GM12878 (cell line): Measurements from ENCODE around the gene ABL2. TPM values are rescaled to one million over a fixed set of nuclear protein-coding genes. Genes with fewer than 3 reads are reported as not detected.
"Not testable (repeated sequence)": the region's sequence is repeated elsewhere in the genome, so short reads cannot be mapped to it uniquely, and the experiment has no call there.

Experiments used
- ATAC-seq: fragments of 200-7000 bp; cut with Tn5 transposase; 3 replicates; pipeline ENCODE4 v1.9.1; 2020; ENCODE audit warnings: mild to moderate bottlenecking, moderate library complexity
- BruUV-seq: library from RNA; stranded (reverse); fragments of 400-500 nt; replicated peaks from 2 replicates; lab custom pipeline; 2021; lab: Mats Ljungman, UMichigan
- CTCF ChIA-PET: fragments of 300-600 bp; sonication (Branson Sonifier 250); formaldehyde crosslinking; extraction: SDS; loops from one replicate; lab custom pipeline; 2021; ENCODE audit warnings: inconsistent platforms; lab: Yijun Ruan, JAX
- POLR2A ChIA-PET: fragments of 350-600 bp; formaldehyde crosslinking; extraction: SDS; loops from one replicate; lab custom pipeline; 2021; ENCODE audit warnings: inconsistent platforms; lab: Charles Lee
- RAD21 ChIA-PET: fragments of 300-600 bp; sonication (Branson Sonifier 250); formaldehyde crosslinking; loops from one replicate; lab custom pipeline; 2023; ENCODE audit warnings: antibody characterized with exemption; ENCODE audit not compliant: unreplicated experiment; lab: Charles Lee
- SMC1A ChIA-PET: fragments of 300-600 bp; sonication (Branson Sonifier 250); formaldehyde crosslinking; loops from one replicate; lab custom pipeline; 2023; ENCODE audit not compliant: unreplicated experiment, uncharacterized antibody; lab: Charles Lee
- DNase-seq: peaks from one replicate; pipeline ENCODE4 v3.0.0-alpha.2; 2011; ENCODE audit warnings: low read depth, low spot score
- FAIRE-seq: peaks from 3 replicates; lab custom pipeline; 2011; peaks lifted over from hg19 to GRCh38; lab: Jason Lieb, UNC
- H2AFZ ChIP-seq: 2 replicates; pipeline ENCODE4 v1.6.0; 2011; ENCODE audit warnings: low read depth, low read length, control low read depth; ENCODE audit not compliant: control insufficient read depth
- H3K27ac ChIP-seq: 2 replicates; pipeline ENCODE4 v1.5.1; 2011; ENCODE audit warnings: control low read depth; ENCODE audit not compliant: control insufficient read depth, insufficient read depth
- H3K27me3 ChIP-seq, 2 experiments: replicated peaks in 1 of 2; 2 replicates each; pipeline versions ENCODE4 v1.6.0 to v1.6.1; 2011; ENCODE audit warnings: low read length in 1 of 2; ENCODE audit not compliant: control insufficient read depth in 2 of 2, insufficient read depth in 2 of 2
- H3K36me3 ChIP-seq, 2 experiments: 2 replicates each; pipeline ENCODE4 v1.5.1; 2011; ENCODE audit warnings: low read length in 1 of 2; ENCODE audit not compliant: control insufficient read depth in 2 of 2, insufficient read depth in 2 of 2
- H3K4me1 ChIP-seq: 2 replicates; pipeline ENCODE4 v1.6.1; 2011; ENCODE audit warnings: mild to moderate bottlenecking, low read length, moderate library complexity, mixed read lengths; ENCODE audit not compliant: control insufficient read depth, insufficient read depth
- H3K4me2 ChIP-seq: 2 replicates; pipeline ENCODE4 v1.6.0; 2011; ENCODE audit warnings: control low read depth; ENCODE audit not compliant: control insufficient read depth, insufficient read depth
- H3K4me3 ChIP-seq: fragments of 200-600 bp; sonication (generic); 2 replicates; pipeline ENCODE4 v1.5.1; 2016
- H3K79me2 ChIP-seq: 2 replicates; pipeline ENCODE4 v1.6.0; 2011; ENCODE audit warnings: low read length; ENCODE audit not compliant: control insufficient read depth, insufficient read depth
- H3K9ac ChIP-seq: 2 replicates; pipeline ENCODE4 v1.8.0; 2011; ENCODE audit warnings: low read length, control low read depth, mixed read lengths; ENCODE audit not compliant: control insufficient read depth, insufficient read depth
- H3K9me3 ChIP-seq: replicated peaks from 3 replicates; pipeline ENCODE4 v1.5.1; 2011; ENCODE audit warnings: mild to moderate bottlenecking, low read length; ENCODE audit not compliant: control insufficient read depth, insufficient read depth
- H4K20me1 ChIP-seq: 2 replicates; pipeline ENCODE4 v1.6.0; 2011; ENCODE audit not compliant: control insufficient read depth, insufficient read depth
- ATF2 ChIP-seq: IDR thresholded peaks from 2 replicates; pipeline ENCODE4 v1.6.1; 2012; ENCODE audit warnings: low read length, inconsistent platforms
- CEBPZ ChIP-seq: fragments of 150-350 bp; IDR thresholded peaks from 2 replicates; pipeline ENCODE4 v1.6.1; 2016; ENCODE audit warnings: low read depth, low read length
- RUNX3 ChIP-seq: IDR thresholded peaks from 2 replicates; pipeline ENCODE4 v1.6.1; 2012; ENCODE audit warnings: low read length, inconsistent platforms
- SPI1 ChIP-seq: IDR thresholded peaks from 2 replicates; pipeline ENCODE4 v1.6.1; 2011; ENCODE audit warnings: low read depth, mild to moderate bottlenecking, low read length, moderate library complexity, borderline replicate concordance; ENCODE audit not compliant: insufficient read depth
- SRF ChIP-seq, 2 experiments: IDR thresholded peaks; 2 replicates each; pipeline ENCODE4 v1.6.1; 2011; ENCODE audit warnings: low read depth in 2 of 2, low read length in 2 of 2, mild to moderate bottlenecking in 1 of 2, moderate library complexity in 1 of 2
- WRNIP1 ChIP-seq: IDR thresholded peaks from 2 replicates; pipeline ENCODE4 v1.6.1; 2011; ENCODE audit warnings: low read depth, low read length, improper control_type of control experiment, borderline replicate concordance
- WGBS: methylation state at CpG from one replicate; pipeline ENCODE4 v1.1.6; 2016; ENCODE audit warnings: low lambda C conversion rate; ENCODE audit not compliant: insufficient replicate concordance, insufficient coverage; ENCODE audit errors: missing lambda C conversion rate; 5-methylcytosine and 5-hydroxymethylcytosine counted together
- in situ Hi-C: fragments of 300-500 bp; cut with MboI; formaldehyde crosslinking; loops from 9 replicates; pipeline ENCODE4 v1.14.3; 2018; ENCODE audit warnings: mixed read lengths
- intact Hi-C: fragments of 100-400 bp; cut with micrococcal nuclease; formaldehyde crosslinking; loops from one replicate; pipeline ENCODE4 v1.14.2; 2022; ENCODE audit not compliant: unreplicated experiment
- polyA plus RNA-seq, 11 experiments: library from polyadenylated mRNA; depleted of rRNA in 4 of 11; unstranded in 6 of 11; stranded (reverse) in 5 of 11; fragments of >200 nt; fragmentation: Nextera tagmentation in 4 of 11; fragmentation: Illumina TruSeq in 1 of 11; extraction: Ambion mirVana in 4 of 11; extraction: Trizol in 1 of 11; gene quantifications; 1 replicate in 1 of 11; 2 replicates in 10 of 11; pipeline versions ENCODE4 v1.2.1 to v1.2.3, GENCODE V29; 2011 to 2016; ENCODE audit warnings: inconsistent platforms in 2 of 11, missing spikeins in 2 of 11, low read depth in 1 of 11
- total RNA-seq, 4 experiments: library from RNA; depleted of rRNA in 3 of 4; stranded (reverse); fragments of >200 nt in 3 of 4; fragmentation: Illumina TruSeq in 1 of 4; extraction: Trizol in 1 of 4; gene quantifications; 2 replicates each; pipeline versions ENCODE4 v1.2.1 to v1.2.3, GENCODE V29; 2013 to 2021

Gene ABL2
- total and polyA plus RNA-seq, 10 of the 15 experiments (the other 5 are each of a cell fraction or from before 2014, with no cell fraction given) = 0.57 to 9.4 (median 3.6) TPM

- no peaks in the 10 kb centered on the region for H3K36me3 ChIP-seq
- CTCF ChIA-PET = no interaction called here
- no TSS peak for BruUV-seq
- SMC1A ChIA-PET = interaction anchor here (1.2 to 1.4 kb wide), 2 partner anchors 11 to 120 kb away, joined by 3 to 5 read pairs; no protein-coding TSS in a partner anchor
- TF ChIP-seq WRNIP1 (no peak), ATF2 (no peak), RUNX3 (no peak), CEBPZ (no peak), SPI1 (no peak), SRF (IDR thresholded peaks at IDR 0.05; ENCODE audit: low read depth in 2 of 2, low read length in 2 of 2) (no peak)
- H3K9me3 ChIP-seq = no peaks in the 10 kb centered on the region
- FAIRE-seq (no peak), DNase-seq (no peak), ATAC-seq (no peak)
- in situ Hi-C loops = no loop called here
- H3K79me2 ChIP-seq = no peaks in the 10 kb centered on the region
- no peaks in the 10 kb centered on the region for H3K4me1 ChIP-seq
- no peak overlapping the region for H3K4me2 ChIP-seq
- POLR2A ChIA-PET = interaction anchor here (0.7 kb wide), 1 partner anchor 9 kb away, joined by 3 read pairs; no protein-coding TSS in a partner anchor
- H3K27ac ChIP-seq = no peak overlapping the region
- intact Hi-C loops = no loop called here
- H3K27me3 ChIP-seq = no peaks in the 10 kb centered on the region
- 98% methylated on average over 14 of the region's 14 CpGs for WGBS
- no peak overlapping the region for H2AFZ ChIP-seq
- H3K9ac ChIP-seq = no peak overlapping the region
- H4K20me1 ChIP-seq = no peaks in the 10 kb centered on the region
- RAD21 ChIA-PET = no interaction called here
- no peak overlapping the region for H3K4me3 ChIP-seq
Measured at GRCh38 chr1:179197690-179198297, 31.7 kb downstream of the ABL2 start.

GRCh38 chr1:179195857-179196256, 33.6 kb downstream of the ABL2 start:
- SMC1A ChIA-PET, BruUV-seq, H3K27me3 ChIP-seq, FAIRE-seq, H2AFZ ChIP-seq, H3K4me1 ChIP-seq, H3K4me2 ChIP-seq, H3K9ac ChIP-seq, in situ Hi-C loops, DNase-seq, H3K36me3 ChIP-seq, ATAC-seq, H4K20me1 ChIP-seq, RAD21 ChIA-PET, H3K4me3 ChIP-seq, H3K27ac ChIP-seq, H3K9me3 ChIP-seq, H3K79me2 ChIP-seq, POLR2A ChIA-PET: not testable (repeated sequence)
- intact Hi-C loops = loop anchor here (2.0 kb wide), 1 partner anchor 115 kb away; no protein-coding TSS in a partner anchor
- WGBS = 91% methylated on average over 5 of the region's 5 CpGs
- CTCF ChIA-PET = interaction anchor here (4.4 kb wide), 1 partner anchor 75 kb away, joined by 30 read pairs; no protein-coding TSS in a partner anchor
